Activated T-cell treated with anti-CD3 and anti-CD28 coated beads for 4 hours (primary cell): ENCODE results near the gene RNF31.

ENCODE experiments used
- DNase-seq: peaks from one replicate; pipeline ENCODE4 v3.0.0-alpha.2; 2020

The RNF31 gene

GRCh38 chr14:24160850-24161804, 13.8 kb downstream of the RNF31 start, which contains the start of gene IRF9:
Gene IRF9 (plus strand): TSS chr14:24161265. CDS start chr14:24162145, 880 bp downstream.
- DNase-seq, result peak; percentile 100

GRCh38 chr14:24162093-24162492, 14.8 kb downstream of the RNF31 start:
- DNase-seq, result no peak

- no peak for DNase-seq
Measured at GRCh38 chr14:24164518-24164991, 17.3 kb downstream of the RNF31 start.

GRCh38 chr14:24165785-24166184, 18.5 kb downstream of the RNF31 start:
- no peak for DNase-seq

GRCh38 chr14:24167469-24168114, 20.3 kb downstream of the RNF31 start:
- DNase-seq, result no peak

- peak; percentile 30 for DNase-seq
Measured at GRCh38 chr14:24171422-24172260, 24.3 kb downstream of the RNF31 start, which contains the start of gene REC8. Gene REC8 (plus strand): TSS chr14:24172080. CDS start chr14:24172553, 473 bp downstream.

GRCh38 chr14:24172261-24172860, 25.1 kb downstream of the RNF31 start:
- no peak for DNase-seq

GRCh38 chr14:24172871-24173281, 25.6 kb downstream of the RNF31 start:
- no peak for DNase-seq

- DNase-seq, result no peak
Measured at GRCh38 chr14:24176599-24176998, 29.3 kb downstream of the RNF31 start.

- DNase-seq, result no peak
Measured at GRCh38 chr14:24177041-24177825, 29.9 kb downstream of the RNF31 start.

GRCh38 chr14:24177891-24178290, 30.6 kb downstream of the RNF31 start:
- DNase-seq, result no peak

GRCh38 chr14:24178399-24179178, 31.3 kb downstream of the RNF31 start:
- DNase-seq, result no peak

- no peak for DNase-seq
Measured at GRCh38 chr14:24179294-24179960, 32.1 kb downstream of the RNF31 start.

- no peak for DNase-seq
Measured at GRCh38 chr14:24179961-24180796, 32.9 kb downstream of the RNF31 start.

- DNase-seq, result no peak
Measured at GRCh38 chr14:24181371-24182077, 34.2 kb downstream of the RNF31 start.

GRCh38 chr14:24182110-24182882, 35.0 kb downstream of the RNF31 start:
- no peak for DNase-seq

GRCh38 chr14:24183014-24183481, 35.8 kb downstream of the RNF31 start:
- DNase-seq, result no peak
